HTR-8/SVneo (cell line): Measurements from ENCODE around the gene SERPINA10.
"Not testable (repeated sequence)": the region's sequence is repeated elsewhere in the genome, so short reads cannot be mapped to it uniquely, and the experiment has no call there.

Source experiments
- DNase-seq: peaks from one replicate; pipeline ENCODE4 v3.0.0; 2011; ENCODE audit warnings: low spot score, mixed read lengths; ENCODE audit not compliant: insufficient read length
- FAIRE-seq: peaks from 2 replicates; lab custom pipeline; 2011; peaks lifted over from hg19 to GRCh38; lab: Jason Lieb, UNC

Gene SERPINA10

GRCh38 chr14:94314890-94315289 lies 21.8 kb upstream of the SERPINA10 start:
- no peak for FAIRE-seq
- DNase-seq: no peak

- DNase-seq (no peak), FAIRE-seq (no peak)
Measured at GRCh38 chr14:94313991-94314655, 21.1 kb upstream of the SERPINA10 start.

DNA sequence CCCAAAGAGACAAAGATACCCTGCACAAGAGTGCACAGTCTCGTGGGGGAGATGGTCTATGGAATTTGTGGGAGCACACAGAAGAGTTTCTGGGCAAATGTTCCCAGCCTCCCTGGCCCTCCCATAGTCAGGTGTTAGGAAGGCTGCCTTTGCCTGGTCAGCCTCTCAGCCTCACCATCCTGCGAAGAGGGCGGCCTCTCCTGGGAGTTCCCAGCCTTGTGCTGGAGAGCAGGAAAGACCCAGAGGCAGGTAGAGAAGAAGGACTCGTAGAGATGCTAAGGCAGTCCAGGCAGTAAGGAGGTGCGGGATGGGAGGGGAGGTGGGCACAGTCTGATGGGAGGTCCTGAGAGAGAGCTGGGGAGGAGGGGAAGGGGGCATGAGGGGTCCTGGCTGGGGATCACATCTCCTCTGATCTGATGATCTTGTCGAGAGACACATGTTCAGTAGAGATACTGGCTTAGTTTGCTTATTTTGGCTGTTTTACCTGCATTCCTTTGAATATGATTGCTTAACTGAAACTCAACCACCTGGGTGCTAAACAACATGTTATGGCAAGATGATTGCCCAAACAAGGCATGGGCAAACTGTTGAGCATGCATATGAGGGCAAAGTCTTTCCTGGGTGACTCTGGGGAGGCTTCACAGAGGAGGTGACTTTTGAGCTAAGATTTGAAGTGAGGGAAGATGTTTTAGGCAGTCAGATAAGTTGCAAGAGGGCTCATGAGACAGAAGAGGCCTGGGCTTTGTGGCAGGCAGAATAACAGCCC lies 19.6 kb upstream of the SERPINA10 start:
- no peak for DNase-seq
- FAIRE-seq: no peak

GRCh38 chr14:94310248-94310647 lies 17.2 kb upstream of the SERPINA10 start:
- FAIRE-seq (no peak), DNase-seq (no peak)

DNA sequence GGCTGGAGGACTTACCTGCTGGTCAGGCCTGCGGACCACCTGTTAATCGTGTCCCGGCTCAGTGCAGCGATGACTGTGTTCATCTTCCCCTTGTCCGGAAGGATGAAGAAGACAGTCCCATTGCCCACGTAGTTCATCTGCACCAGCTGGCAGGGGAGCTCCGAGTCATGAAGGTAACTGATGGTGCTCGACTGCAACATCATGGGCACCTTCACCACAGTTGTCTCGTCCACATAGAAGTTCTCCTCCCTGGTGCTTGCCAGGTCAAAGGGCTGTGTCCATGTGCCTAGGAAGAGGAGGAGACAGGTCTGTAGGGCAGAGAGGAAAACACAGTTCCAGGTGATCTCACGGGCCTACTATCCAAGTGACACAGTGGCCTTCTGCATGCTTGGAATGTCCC lies 16.7 kb upstream of the SERPINA10 start:
- no peak for FAIRE-seq
- DNase-seq: no peak

GRCh38 chr14:94307410-94307992 lies 14.4 kb upstream of the SERPINA10 start:
- FAIRE-seq (no peak), DNase-seq (no peak)

GRCh38 chr14:94306047-94306978 lies 13.2 kb upstream of the SERPINA10 start:
- DNase-seq (no peak), FAIRE-seq (no peak)

GRCh38 chr14:94305620-94306019 lies 12.6 kb upstream of the SERPINA10 start:
- DNase-seq (no peak), FAIRE-seq (no peak)

GRCh38 chr14:94304243-94304642 lies 11.2 kb upstream of the SERPINA10 start:
- FAIRE-seq (no peak), DNase-seq (no peak)

- no peak for FAIRE-seq
- no peak for DNase-seq
Measured at GRCh38 chr14:94303111-94303510, 10.0 kb upstream of the SERPINA10 start.

- no peak for DNase-seq
- FAIRE-seq: no peak
Measured at GRCh38 chr14:94298130-94298529, 5.1 kb upstream of the SERPINA10 start.

- not testable (repeated sequence) for DNase-seq, FAIRE-seq
Measured at GRCh38 chr14:94296181-94296545, 3.1 kb upstream of the SERPINA10 start.

GRCh38 chr14:94295360-94296180 lies 2.5 kb upstream of the SERPINA10 start:
- FAIRE-seq: no peak
- no peak for DNase-seq

DNA sequence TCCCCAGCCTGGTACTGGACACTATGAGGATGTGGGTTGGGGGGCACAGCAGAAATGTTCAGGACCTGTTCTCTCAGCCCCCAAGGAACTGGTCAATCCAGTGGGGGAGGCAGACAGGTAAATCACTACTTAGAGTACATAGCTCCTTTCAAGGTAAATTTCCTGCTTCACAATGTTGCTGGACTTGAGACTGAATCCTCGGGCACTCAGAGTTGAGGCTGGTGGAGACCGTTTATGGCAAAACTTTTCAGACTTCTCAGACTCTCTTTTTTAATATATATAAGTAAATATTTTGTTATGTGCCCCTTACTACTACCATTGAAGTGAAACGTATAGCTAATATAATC lies 483 bp upstream of the SERPINA10 start:
- no peak for FAIRE-seq
- DNase-seq: no peak

DNA sequence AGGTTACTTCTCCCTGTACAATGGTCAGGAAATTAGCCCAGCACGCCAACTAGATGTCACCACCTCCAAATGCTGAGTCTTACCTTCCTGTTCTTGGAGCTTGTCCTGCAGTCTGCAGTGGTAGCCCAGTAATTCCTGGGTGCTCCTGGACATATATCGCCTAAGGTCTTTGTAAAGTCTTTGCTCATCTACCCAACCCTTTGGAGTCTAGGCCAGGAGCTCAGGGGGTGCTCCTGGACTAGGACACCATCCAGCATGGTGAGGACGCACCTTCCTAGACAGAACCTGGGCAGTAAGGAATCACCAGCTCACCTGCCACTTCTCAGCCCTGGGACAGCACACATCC lies 569 bp downstream of the SERPINA10 start:
- DNase-seq (no peak), FAIRE-seq (no peak)

GRCh38 chr14:94291906-94292525 lies 1.1 kb downstream of the SERPINA10 start:
- FAIRE-seq (no peak), DNase-seq (no peak)

GRCh38 chr14:94291159-94291905 lies 1.7 kb downstream of the SERPINA10 start:
- FAIRE-seq: no peak

DNA sequence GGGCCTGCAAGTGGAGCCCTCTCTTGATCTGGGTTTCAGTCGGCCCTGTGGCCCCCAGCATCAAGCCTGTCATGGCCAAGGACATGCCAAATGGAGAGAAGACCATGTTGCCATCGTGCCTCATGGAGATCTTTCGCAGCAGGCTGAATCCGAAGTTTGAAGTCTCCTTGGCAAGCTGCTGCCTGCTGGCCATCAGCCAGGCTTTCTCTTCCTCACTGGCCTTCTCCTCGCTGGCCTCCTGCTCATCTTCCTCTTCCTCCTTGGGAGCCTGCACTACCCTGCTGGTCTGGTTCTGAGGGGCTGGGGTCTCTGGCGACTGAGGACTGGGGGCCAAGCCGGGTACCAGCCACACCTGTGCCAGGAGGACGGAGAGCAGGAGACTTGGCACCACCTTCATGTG lies 2.9 kb downstream of the SERPINA10 start:
- DNase-seq (no peak), FAIRE-seq (no peak)

More at GRCh38 chr14:94291159-94291905, 1.7 kb downstream of the SERPINA10 start:
- no peak for DNase-seq
